HS-5 (cell line): ENCODE data around the gene SH2B3.
"Not testable (repeated sequence)": the region's sequence is repeated elsewhere in the genome, so short reads cannot be mapped to it uniquely, and the experiment has no call there.

Experiments
- DNase-seq: peaks from one replicate; pipeline ENCODE4 v3.0.0-alpha.2; 2012; ENCODE audit warnings: low read depth

Gene SH2B3

DNA sequence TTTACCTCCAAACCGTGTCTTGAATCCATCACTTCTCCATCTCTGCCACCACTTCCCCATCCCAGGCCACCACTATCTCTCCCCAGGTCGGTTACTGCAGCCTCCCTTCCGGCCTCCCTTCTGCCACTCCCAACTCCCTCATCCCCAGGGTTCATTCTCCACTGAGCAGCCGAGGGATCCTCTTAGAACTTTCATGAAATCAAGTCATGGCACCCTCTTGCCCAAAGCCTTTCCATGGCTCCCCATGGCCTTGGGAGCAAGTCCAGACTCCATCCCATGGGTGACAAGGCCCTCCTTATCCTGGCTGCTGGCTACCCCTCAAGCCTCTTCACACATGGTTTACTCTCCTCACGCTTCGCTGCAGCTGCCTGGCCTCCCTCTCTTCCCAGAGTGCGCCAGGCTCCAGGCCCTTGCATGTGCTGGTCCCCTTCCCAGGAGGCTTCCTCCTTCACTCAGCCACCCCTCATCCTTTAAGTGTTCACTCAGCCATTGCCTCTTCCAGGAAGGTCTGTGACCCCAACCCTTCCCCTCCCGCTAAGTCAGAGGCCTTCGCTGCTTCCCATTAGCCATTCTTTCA is 17.9 kb upstream of the SH2B3 start:
- no peak for DNase-seq

DNA sequence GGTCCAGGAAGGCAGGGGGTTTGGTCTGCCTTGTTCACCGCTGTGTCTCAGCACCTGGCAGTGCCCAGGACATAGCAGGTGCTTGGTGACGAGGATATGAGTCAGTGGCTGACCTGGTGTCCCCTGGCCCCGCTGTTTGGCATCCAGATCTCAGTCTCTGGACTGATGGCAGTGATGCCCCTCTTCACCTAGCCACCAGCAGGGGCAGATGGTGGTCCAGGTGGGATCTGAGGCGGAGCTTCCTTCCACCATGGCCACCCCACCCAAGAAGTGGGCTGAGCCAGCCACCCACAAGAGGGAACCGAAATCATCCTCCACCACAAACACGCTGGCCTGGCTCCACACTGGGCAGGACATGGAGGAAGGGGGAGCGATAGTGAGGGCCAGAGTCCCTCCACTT is 16.1 kb upstream of the SH2B3 start:
- no peak for DNase-seq

DNA sequence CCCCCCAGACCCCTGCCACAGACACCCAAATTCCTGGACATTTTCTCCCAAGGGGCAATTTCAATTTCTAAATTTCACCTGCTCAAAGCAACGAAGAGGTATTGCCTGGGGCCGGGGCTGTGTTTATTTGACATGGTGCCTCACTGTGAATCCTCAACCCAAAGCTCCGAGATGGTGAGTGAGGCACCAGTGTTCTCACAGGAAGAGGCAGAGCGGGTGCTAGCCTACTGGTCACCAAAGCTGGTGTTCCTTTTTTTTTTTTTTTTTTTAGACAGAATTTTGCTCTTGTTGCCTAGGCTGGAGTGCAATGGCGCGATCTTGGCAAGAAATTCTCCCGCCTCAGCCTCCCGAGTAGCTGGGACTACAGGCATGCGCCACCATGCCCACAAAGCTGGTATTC is 14.8 kb upstream of the SH2B3 start:
- DNase-seq, result no peak

DNA sequence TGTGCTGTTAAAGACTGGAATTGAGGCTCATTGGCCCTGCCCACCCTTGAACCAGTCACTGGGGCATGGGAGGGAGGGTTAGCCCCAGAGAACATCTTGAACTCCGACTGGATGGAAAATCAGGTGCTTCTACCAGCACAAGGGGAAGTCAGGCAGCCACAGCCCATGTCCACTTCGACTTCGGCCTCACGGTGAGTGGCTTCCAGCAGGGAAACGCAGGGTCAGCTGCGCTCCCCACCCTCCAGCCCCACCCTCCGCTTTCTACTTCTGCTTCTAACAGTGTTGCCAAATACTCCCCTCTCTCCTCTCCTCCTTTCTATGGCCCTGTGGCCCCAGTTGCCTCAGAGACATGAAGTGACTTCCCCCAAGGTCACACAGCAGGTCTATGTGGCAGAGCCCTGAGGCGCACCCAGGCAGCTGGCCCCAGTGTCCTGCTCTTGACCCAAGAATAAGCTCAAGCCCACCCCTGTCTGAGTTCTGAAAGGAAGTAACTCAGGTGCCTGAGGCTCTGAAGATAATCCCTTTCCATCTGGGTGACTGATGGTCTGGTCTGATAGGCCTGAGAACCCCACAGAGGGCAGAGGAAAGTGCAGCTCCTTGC is 11.9 kb upstream of the SH2B3 start:
- DNase-seq, result no peak

DNA sequence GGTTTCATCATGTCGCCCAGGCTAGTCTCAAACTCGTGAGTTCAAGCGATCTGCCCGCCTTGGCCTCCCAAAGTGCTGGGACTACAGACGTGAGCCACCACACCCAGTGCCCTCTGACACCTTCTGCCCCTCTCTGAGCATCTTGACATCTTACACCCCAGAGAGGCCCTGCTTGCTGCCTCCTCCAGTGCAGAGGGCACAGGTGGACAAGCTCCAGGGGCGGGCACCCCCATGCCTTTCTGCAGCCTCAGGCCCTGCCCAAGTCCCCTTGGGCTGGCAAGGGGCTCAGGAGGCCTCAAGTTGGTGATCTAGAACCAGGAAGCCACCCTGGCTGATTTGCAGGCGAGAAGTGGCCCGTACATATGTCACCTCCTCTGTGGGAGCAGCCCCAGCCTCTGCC is 11.2 kb upstream of the SH2B3 start:
- no peak for DNase-seq

DNA sequence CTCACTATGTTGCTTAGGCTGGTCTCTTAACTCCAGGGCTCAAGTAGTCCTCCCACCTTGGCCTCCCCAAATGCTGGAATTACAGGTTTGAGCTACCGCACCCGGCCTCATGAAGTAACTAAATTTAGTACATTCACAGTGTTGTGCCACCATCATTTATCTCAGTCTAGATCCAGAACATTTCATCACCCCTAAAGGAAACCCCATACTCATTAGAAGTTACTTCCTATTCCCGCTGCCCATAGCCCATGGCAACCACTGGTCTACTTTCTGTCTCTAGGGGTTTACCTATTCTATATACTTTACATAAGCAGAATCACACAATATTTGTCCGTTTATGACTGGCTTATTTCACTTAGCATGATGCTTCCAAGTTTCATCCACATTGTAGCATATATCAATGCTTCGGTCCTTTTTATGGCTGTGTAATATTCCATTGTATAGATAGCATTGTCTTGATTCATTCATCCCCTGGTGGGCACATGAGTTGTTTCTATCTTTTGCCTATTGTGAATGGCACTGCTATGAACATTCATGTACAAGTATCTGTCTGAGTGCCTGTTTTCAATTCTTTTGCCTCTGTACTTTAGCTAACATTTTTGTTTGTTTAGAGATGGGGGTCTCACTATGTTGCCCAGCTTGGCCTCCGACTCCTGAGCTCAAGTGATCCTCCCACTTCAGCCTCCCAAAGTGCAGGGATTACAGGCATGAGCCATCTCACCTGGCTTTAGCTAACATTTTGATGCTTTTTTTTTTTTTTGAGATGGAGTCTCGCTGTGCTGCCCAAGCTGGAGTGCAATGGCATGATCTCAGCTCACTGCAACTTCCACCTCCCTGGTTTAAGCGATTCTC is 10.2 kb upstream of the SH2B3 start:
- no peak for DNase-seq

DNA sequence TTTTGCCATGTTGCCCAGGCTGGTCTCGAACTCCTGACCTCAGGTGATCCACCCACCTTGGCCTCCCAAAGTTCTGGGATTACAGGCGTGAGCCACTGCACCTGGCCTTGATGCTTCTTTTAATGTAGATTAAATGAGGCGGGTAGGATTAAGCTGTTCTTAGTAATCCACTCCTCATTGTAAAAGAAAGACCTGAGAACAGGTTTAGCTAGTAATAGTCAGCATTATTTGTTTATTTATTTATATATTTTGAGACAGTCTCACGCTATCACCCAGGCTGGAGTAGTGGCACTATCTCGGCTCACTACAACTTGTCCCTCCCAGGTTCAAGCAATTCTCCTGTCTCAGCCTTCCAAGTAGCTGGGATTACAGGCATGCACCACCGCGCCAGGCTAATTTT is 9.5 kb upstream of the SH2B3 start:
- DNase-seq, result not testable (repeated sequence)

DNA sequence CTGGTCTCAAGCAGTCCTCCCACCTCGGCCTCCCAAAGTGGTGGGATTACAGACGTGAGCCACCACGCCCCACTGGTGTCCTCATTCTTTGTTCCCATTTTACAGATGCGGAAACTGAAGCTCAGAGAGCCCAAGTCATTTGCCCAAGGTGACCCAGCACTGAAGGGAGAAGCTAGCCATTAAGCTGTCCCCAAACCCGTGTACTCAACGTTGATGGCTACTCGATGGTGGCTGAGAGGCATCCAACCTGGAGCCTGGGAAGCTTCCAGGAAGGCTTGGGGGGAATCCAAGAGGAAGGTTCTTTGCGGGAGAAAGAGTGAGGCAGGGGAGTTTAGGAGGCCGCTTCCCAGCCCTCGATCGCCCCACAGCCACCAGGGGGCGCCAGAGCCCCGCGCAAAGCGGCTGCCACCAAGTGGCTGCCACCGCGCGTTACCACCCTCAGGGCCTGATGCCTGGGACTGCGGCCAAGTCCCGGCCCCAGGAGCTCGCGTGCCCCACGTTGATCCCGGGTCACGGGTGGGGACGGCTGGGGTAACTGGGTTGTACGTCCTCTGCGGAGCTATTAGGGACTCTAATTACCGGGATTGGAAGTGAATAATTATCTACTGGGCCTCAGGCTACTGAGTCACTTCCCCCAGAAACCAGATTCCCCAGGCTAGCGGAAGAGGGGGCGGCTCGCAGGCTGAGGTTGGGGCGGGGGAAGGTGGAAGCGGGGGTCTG is 8.8 kb upstream of the SH2B3 start:
- no peak for DNase-seq

DNA sequence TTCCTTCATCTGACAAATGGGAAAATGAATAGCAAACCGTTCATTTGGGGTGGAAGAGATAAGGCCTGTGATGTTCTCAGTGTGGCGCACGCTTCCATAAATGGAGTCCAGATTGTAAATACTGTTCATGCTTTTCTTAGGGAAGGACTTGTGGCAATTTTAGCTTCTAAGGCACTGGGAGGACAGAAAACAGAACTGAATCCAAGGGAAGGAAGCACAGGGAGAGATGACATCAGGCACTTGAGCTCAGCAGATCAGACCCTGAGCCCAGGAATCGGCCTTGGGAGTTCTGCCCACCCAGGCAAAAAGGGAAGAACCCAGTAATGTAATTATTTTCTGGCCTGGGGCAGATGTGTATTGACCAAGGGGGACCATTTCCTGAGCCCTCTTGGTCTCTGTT is 7.2 kb upstream of the SH2B3 start:
- DNase-seq, result no peak

DNA sequence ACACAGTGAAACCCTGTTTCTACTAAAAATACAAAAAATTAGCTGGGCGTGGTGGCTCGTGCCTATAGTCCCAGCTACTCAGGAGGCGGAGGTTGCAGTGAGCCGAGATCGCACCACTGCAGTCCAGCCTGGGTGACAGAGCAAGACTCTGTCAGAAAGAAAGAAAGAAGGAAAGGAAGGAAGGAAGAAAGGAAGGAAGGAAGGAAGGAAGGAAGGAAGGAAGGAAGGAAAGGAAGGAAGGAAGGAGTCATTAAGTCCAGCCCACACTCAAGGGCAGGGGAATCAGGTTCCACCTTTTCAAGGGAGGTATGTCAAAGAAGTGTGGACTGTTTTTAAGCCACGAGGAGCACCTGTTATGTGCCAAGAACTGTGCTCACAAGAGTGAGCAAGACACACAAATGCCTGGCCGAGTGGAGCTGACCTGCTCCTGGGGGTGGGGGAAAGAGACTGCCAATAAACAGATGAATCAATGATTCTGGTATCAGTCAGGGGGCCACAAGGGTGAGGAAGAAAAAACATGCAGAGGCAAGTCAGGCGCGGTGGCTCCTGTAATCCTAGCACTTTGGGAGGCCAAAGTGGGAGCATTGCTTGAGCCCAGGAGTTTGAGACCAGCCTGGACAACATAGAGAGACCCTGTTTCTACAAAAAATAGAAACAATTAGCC is 5.8 kb upstream of the SH2B3 start:
- not testable (repeated sequence) for DNase-seq

DNA sequence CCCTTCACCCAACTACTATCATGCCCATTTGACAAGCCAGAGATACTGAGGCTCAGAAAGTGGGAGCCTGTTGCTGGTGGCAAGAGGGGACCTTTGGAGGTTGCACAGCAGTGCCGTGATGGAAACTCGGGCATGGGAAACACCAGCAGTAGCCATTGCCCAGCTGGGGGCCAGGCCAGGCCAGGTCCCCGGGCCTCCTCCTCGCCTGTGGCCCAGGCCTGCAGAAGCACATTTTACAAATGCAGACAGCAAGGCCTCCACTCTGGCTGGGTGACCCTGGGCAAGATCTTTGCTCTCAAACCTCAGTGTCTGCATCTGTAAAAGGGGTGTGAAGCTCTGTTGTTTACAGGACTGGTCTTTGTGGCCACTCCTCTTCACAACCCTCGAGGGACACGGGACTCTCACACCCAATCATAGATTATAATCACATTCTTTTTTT is 4.5 kb upstream of the SH2B3 start:
- no peak for DNase-seq

DNA sequence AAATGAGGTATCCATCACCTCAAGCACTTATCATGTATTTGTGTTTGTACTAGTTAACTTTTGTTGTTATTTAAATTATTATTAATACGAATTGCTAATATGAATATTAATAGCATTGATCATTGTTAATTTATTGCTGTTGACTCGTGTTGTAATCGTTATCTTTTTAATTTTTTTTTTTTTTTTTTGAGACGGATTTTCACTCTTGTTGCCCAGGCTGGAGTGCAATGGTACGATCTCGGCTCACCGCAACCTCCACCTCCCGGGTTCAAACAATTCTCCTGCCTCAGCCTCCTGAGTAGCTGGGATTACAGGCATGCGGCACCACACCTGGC is 3.3 kb upstream of the SH2B3 start:
- not testable (repeated sequence) for DNase-seq

DNA sequence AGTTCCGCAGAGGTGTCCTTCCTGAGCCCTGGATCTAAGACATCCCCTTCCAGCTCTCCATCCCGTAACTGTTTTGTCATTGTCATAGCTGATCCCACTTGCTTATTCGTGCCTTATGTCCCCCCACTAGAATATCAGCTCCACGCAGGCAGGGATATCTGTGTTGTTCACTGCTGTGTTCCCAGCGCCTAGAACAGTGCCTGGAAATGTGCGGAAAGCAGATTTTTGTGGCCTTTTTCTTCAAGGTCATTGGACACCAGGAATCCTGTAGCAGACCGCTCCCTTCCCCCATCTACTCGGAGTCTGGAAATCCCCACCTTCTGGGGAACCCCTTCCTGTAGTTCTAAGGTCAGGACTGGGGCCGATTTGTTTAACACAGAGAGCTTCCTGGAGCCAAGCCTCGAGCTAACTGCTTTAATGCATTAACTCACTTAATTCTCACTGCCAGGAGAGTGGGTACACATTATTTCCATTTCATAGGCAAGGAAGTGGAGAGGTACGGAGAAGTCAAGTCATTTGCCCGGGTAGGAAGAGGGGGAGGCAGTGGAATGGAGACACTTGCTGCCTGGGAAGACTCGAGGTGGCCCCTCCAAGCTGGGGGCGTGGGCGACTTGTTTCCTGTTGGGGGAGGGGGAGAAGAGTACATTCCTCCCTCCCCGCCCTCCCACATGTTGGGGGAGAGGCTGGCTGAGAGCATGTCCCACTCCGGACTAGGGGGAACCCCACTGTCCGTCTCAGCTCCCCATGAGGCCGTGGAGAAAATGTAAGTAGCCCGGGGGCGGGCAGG is 1.2 kb upstream of the SH2B3 start:
- no peak for DNase-seq

DNA sequence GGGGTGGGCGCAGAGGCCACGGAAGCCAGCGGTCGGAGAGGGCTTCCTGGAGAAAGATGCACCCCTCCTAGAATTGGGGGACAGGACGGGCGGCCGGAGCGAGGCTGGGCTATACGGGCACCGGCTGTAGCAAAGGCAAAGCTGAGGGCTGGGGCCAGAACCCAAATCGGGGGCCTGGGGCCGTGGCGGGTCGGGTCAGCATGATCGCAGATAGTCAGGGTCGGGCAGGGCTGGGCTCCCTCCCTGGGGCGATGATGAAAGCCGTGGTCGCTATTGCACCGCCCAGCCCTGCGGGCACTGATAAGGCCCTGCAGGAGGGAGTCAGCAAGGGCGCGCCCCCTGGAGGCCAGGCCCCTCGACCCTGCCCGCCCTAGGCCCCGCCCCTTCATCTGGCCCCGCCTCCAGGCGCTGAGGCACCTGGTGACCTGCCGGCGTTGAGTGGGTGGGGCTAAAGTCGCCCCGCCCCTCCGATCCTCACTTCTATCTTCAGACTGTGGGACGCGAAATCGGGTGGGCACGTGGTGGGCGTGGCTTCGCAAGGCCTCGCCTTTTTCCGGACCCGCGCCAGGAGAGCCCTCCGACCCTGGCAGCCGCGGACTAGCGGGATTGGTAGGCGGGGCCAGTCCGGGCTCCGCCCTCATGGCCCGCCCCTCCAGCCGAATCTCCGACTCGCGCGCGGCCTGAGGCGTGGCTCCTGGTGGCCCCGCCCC is 419 bp upstream of the SH2B3 start:
- no peak for DNase-seq

DNA sequence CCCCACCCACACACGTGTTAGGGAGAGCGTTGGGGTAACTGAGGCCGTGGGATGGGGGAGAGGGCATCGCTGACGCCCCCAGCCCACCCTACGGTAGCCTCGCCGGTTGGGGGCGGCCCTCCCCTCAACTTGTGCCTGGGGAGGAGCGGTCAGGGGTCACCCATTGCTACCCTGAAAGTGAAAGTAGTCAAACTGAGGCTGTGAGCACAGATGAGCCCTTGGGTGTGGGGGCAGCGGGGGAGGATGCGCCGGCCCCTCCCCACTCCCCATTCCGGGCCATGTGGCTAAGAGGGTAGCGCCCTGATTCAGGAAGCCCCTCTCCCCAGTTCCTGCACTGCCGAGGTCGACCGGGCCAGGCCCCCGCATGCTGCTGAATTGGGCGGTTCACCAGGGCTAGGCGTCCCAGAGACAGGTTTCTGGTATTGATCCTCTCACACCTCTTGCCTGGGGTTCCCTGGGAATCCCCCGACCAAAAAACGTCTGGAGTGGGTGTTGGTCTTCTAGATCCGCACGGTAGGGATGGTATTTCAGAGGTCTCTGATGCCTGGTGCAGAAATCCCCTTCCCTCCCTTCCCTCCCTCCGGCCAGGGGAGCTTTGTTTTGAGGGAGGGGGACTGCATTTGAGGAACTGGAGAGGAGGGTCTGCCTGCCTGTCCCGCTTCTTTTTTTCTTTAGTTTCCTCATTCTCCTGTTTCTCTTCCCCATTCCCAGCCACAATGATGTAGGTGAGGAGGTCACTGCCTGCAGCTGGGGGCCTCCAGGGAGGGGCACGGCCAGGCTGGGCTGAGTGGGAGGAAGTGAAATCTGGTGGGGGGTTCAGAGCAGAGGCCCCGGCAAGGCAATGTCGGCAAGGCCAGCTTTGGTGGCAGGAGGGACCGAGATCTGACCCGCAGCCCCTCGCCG is 1.0 kb downstream of the SH2B3 start:
- DNase-seq, result no peak

DNA sequence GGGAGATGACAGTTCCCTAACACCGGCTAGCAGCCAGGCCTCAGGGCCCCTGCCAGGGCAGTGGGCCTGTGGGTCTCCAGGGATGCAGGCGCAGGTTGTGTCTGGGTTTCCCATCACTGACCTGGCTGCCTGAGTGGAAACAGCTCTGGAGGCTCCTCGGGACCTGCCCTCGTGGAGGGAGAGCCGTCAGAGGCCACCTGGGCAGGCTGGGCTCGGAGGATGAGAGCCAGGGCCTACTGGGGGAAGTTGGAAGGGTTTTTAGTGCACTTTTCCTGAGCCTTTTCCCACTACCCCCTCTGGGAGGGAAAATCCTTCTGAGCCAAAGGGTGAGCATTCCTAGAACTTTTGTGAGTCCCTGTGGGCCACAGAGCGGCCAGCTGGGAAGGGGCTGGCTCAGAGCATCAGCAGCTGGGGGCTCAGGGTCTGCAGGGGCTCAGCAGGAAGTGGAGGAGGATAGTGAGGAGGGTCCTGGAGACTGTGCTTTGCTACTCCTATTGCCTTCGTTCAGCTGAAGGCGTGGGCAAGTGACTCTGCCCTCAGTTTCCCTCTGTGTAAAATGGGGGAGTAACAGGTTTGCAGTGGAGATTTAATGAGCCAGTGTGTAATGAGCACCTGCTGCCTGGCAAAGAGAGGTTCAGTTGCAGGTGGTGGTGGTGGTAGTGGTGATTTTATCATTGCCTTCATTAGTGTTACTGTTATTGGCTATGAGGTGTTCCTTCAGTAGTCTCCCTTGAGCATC is 1.8 kb downstream of the SH2B3 start:
- DNase-seq, result no peak

DNA sequence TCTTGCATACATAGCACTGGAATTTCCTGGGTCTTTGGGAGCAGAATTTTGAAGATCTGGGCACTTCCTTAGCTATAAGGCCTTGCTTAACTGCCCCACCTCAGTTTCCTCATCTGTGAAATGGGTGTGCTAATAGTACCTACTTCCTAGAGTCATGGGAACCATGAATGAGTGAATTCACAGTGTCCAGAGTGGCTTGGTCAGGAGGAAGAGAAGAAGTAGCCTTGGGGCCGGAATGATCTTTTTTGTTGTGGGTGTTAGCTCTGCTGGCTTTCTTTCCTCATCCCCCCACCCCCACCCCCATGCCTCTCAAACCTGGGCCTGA is 2.4 kb downstream of the SH2B3 start:
- no peak for DNase-seq

DNA sequence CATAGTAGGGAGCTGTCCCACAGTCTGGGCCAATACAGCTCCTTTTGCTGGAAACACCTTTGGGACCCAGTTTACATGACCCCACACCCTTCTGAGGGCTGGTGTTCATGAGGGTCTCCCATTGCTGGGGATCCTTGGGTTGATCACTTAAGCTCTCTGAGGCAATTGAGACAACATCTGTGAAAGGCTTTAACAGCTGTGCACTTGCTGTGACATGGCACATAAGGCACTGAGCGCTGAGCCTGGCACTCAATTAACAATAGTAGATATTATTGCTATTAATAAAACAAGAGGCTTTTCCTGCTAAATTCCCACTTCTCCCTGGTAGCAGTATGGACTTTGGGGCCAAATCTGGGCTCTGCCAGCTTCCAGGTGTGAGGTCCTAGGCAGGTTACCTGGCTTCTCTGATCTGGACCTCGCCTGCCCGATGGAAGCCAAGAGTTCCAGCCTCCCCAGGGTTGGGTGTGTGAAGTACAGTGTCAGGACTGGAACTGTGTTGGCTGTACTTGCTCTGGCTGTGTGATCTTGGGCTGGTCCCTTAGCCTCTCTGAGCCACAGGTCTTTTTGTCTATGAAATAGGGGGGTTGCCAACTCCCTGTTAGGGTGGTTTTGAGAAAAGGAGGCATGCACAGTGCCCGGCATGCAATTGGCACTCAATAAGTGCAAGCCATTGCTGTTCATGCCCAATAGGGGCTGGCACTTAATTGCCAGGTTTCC is 3.1 kb downstream of the SH2B3 start:
- no peak for DNase-seq

DNA sequence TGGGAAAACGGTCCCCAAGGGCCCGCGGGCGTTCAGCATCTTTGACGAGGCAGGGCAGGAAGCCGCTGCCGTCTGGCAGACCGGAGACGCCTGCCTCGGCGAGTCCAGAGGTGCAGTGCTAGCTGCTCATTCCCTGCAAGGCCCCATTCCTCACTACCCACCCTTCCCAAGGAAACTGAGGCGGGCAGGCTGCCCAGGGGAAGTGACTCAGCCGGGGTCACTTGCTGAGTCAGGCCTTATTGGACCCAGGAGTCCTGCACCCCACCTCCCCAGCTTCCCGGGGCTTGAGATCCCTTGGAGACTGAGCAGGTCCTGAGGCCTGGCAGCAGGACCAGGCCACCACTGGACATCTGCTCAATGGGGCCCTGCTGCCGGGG is 3.7 kb downstream of the SH2B3 start:
- no peak for DNase-seq
